A172 (cell line): ENCODE data around the gene PRKCG. TPM values are rescaled to one million over a fixed set of nuclear protein-coding genes. Genes with fewer than 3 reads are reported as not detected.
"Not testable (repeated sequence)": the region's sequence is repeated elsewhere in the genome, so short reads cannot be mapped to it uniquely, and the experiment has no call there.

Experiments
- DNase-seq: peaks from one replicate; pipeline ENCODE4 v3.0.0-alpha.2; 2015; ENCODE audit warnings: low spot score
- total RNA-seq: library from RNA; depleted of rRNA; stranded (reverse); fragments of >200 nt; shearing (Covaris generic); gene quantifications from 2 replicates; pipeline ENCODE4 v1.2.3, GENCODE V29; 2014; rRNA removed

PRKCG gene
- 2.2 TPM in 1 of 2 replicates, not detected in the other for total RNA-seq

GRCh38 chr19:53881482-53882390 lies at the start of gene PRKCG:
TSS of gene PRKCG (plus strand) at chr19:53882197. CDS start at chr19:53882495, 298 bp downstream.
- peak; percentile 65 for DNase-seq

- DNase-seq, result not testable (repeated sequence)
Observed at GRCh38 chr19:53832861-53833260, 49.1 kb upstream of the PRKCG start.

- not testable (repeated sequence) for DNase-seq
Observed at GRCh38 chr19:53838446-53838845, 43.6 kb upstream of the PRKCG start.

- not testable (repeated sequence) for DNase-seq
Observed at GRCh38 chr19:53840241-53840640, 41.8 kb upstream of the PRKCG start.

GRCh38 chr19:53840914-53841313 lies 41.1 kb upstream of the PRKCG start:
- peak; percentile 91 for DNase-seq

GRCh38 chr19:53844849-53845246 lies 37.1 kb upstream of the PRKCG start:
- no peak for DNase-seq

- DNase-seq, result no peak
Observed at GRCh38 chr19:53847555-53847954, 34.4 kb upstream of the PRKCG start.

GRCh38 chr19:53849237-53849676 lies 32.7 kb upstream of the PRKCG start:
- DNase-seq, result peak; percentile 98

- DNase-seq, result no peak
Observed at GRCh38 chr19:53853707-53854106, 28.3 kb upstream of the PRKCG start.

- DNase-seq, result no peak
Observed at GRCh38 chr19:53864308-53864836, 17.6 kb upstream of the PRKCG start.

- DNase-seq, result peak; percentile 72
Observed at GRCh38 chr19:53865523-53865917, 16.5 kb upstream of the PRKCG start.

GRCh38 chr19:53865918-53866864 lies 15.8 kb upstream of the PRKCG start:
- peak; percentile 81 for DNase-seq

GRCh38 chr19:53866865-53867224 lies 15.2 kb upstream of the PRKCG start:
- no peak for DNase-seq

GRCh38 chr19:53867225-53868090 lies 14.5 kb upstream of the PRKCG start, which contains the start of gene MYADM:
TSS of gene MYADM (plus strand) at chr19:53867883. CDS start at chr19:53873530, 5,647 bp downstream.
- DNase-seq, result peak; percentile 100

GRCh38 chr19:53868091-53868891 lies 13.7 kb upstream of the PRKCG start:
- DNase-seq, result peak; percentile 83

GRCh38 chr19:53868892-53869804 lies 12.8 kb upstream of the PRKCG start:
- peak; percentile 89 for DNase-seq

- DNase-seq, result not testable (repeated sequence)
Observed at GRCh38 chr19:53869805-53870484, 12.1 kb upstream of the PRKCG start.

- no peak for DNase-seq
Observed at GRCh38 chr19:53870485-53870844, 11.5 kb upstream of the PRKCG start.
